ENCODE data around the gene SAMD10. TPM values are rescaled to one million over a fixed set of nuclear protein-coding genes. Genes with fewer than 3 reads are reported as not detected.

The SAMD10 gene
- total and polyA plus RNA-seq, 2 of the 8 experiments (the other 6 are each of a cell fraction or from before 2014, with no cell fraction given): 3.0 to 5.2 TPM

- TF ChIP-seq RFX5 (IDR thresholded peaks at IDR 0.05; ENCODE audit: borderline replicate concordance, low read depth, low read length) (no peak), ATF2 (IDR thresholded peaks at IDR 0.05; ENCODE audit: low read length) (no peak), MAX (IDR thresholded peaks at IDR 0.05) (no peak), TEAD4 (IDR thresholded peaks at IDR 0.05; ENCODE audit: low read depth, low read length) (no peak), CHD7 (IDR thresholded peaks at IDR 0.05; ENCODE audit: insufficient replicate concordance, low read length) (no peak), RAD21 (IDR thresholded peaks at IDR 0.05 in 1 of 2, conservative IDR thresholded peaks at IDR 0.05 in 1 of 2; ENCODE audit: low read depth in 2 of 2, low read length in 2 of 2) (no peak)
These were observed 25.5 kb downstream of the SAMD10 start (continued) for GRCh38 chr20:63953764-63954429.

Data from H1 (cell line).